Astrocyte of the cerebellum (primary cell): ENCODE data around the gene DPP10.

Experiments used
- DNase-seq: peaks from one replicate; pipeline ENCODE4 v3.0.0-alpha.2; 2011; ENCODE audit warnings: low read depth
- H3K4me3 ChIP-seq: 2 replicates; pipeline ENCODE4 v1.5.1; 2011; ENCODE audit warnings: mild to moderate bottlenecking, low read depth, low read length, moderate library complexity
- CTCF ChIP-seq: IDR thresholded peaks from 2 replicates; pipeline ENCODE4 v1.5.1; 2012; ENCODE audit warnings: low read length, low read depth, moderate library complexity, mild to moderate bottlenecking; ENCODE audit errors: missing control alignments
- in situ Hi-C: cut with HindIII; loops from 2 replicates; pipeline ENCODE4 v1.10.0; 2017; ENCODE audit warnings: low sequenced_read_pairs

DPP10 gene

GRCh38 chr2:114925296-114926255, 483.1 kb downstream of the DPP10 start:
- in situ Hi-C loops: no loop called here
- TF ChIP-seq CTCF: no peak

GRCh38 chr2:114926303-114926702, 483.9 kb downstream of the DPP10 start:
- in situ Hi-C loops: no loop called here
- no peak for DNase-seq
- TF ChIP-seq CTCF: no peak
- no peak overlapping the region for H3K4me3 ChIP-seq

More at GRCh38 chr2:114925296-114926255, 483.1 kb downstream of the DPP10 start:
- no peak overlapping the region for H3K4me3 ChIP-seq
- DNase-seq: no peak

GRCh38 chr2:114929225-114929624, 486.8 kb downstream of the DPP10 start:
- no peak for TF ChIP-seq CTCF
- in situ Hi-C loops: no loop called here
- H3K4me3 ChIP-seq: no peak overlapping the region
- DNase-seq: no peak

- H3K4me3 ChIP-seq: no peak overlapping the region
- in situ Hi-C loops: no loop called here
- TF ChIP-seq CTCF: no peak
- DNase-seq: no peak
Observed at GRCh38 chr2:114933671-114934241, 491.3 kb downstream of the DPP10 start.

GRCh38 chr2:114935031-114935430, 492.6 kb downstream of the DPP10 start:
- no peak overlapping the region for H3K4me3 ChIP-seq
- in situ Hi-C loops: no loop called here
- DNase-seq: no peak
- TF ChIP-seq CTCF: no peak

GRCh38 chr2:114937366-114937930, 495.0 kb downstream of the DPP10 start:
- H3K4me3 ChIP-seq: no peak overlapping the region
- in situ Hi-C loops: no loop called here
- TF ChIP-seq CTCF: no peak
- DNase-seq: no peak
